Loucy (cell line): ENCODE measurements around the gene BMPER.

ENCODE experiments used
- H2AFZ ChIP-seq: fragments of 200-600 bp; sonication (generic); 2 replicates; pipeline ENCODE4 v1.6.0; 2016; ENCODE audit warnings: antibody characterized with exemption, mild to moderate bottlenecking, low read length, moderate library complexity
- H3F3A ChIP-seq: fragments of 200-600 bp; 2 replicates; pipeline ENCODE4 v1.6.0; 2016; ENCODE audit warnings: antibody characterized with exemption, low read depth, mild to moderate bottlenecking
- H3K27me3 ChIP-seq: fragments of 200-600 bp; sonication (generic); 2 replicates; pipeline ENCODE4 v1.6.1; 2014; ENCODE audit warnings: low read length, mild to moderate bottlenecking; ENCODE audit not compliant: insufficient read depth, poor library complexity, severe bottlenecking
- H3K36me3 ChIP-seq: fragments of 200-600 bp; sonication (generic); 2 replicates; pipeline ENCODE4 v1.6.1; 2016; ENCODE audit warnings: low read length; ENCODE audit not compliant: insufficient read depth
- H3K4me1 ChIP-seq: fragments of 200-600 bp; sonication (generic); 2 replicates; pipeline ENCODE4 v1.5.1; 2014; ENCODE audit warnings: low read length, mild to moderate bottlenecking; ENCODE audit not compliant: insufficient read depth, poor library complexity, severe bottlenecking
- H3K4me2 ChIP-seq: fragments of 200-600 bp; sonication (generic); 2 replicates; pipeline ENCODE4 v1.6.0; 2014; ENCODE audit warnings: antibody characterized with exemption, low read length, low read depth, mild to moderate bottlenecking; ENCODE audit not compliant: poor library complexity, severe bottlenecking
- H3K4me3 ChIP-seq: fragments of 200-600 bp; sonication (generic); 2 replicates; pipeline ENCODE4 v1.5.1; 2014; ENCODE audit warnings: low read length, mild to moderate bottlenecking, mixed read lengths; ENCODE audit not compliant: poor library complexity, severe bottlenecking
- H3K79me2 ChIP-seq: fragments of 200-600 bp; sonication (generic); 2 replicates; pipeline ENCODE4 v1.6.1; 2014; ENCODE audit warnings: low read length; ENCODE audit not compliant: insufficient read depth
- H3K9ac ChIP-seq: fragments of 200-600 bp; sonication (generic); 2 replicates; pipeline ENCODE4 v1.6.0; 2014; ENCODE audit warnings: mild to moderate bottlenecking, low read depth, low read length, moderate library complexity; ENCODE audit not compliant: poor library complexity, severe bottlenecking
- H3K9me2 ChIP-seq: fragments of 200-600 bp; sonication (generic); replicated peaks from 2 replicates; pipeline ENCODE4 v1.6.1; 2016; ENCODE audit warnings: low read depth, low read length, mixed read lengths
- H3K9me3 ChIP-seq: fragments of 200-600 bp; sonication (generic); 2 replicates; pipeline ENCODE4 v1.6.1; 2014; ENCODE audit warnings: mild to moderate bottlenecking, antibody characterized with exemption, low read length, low read depth; ENCODE audit not compliant: insufficient read depth
- H4K20me1 ChIP-seq: fragments of 200-600 bp; sonication (generic); 2 replicates; pipeline ENCODE4 v1.6.0; 2014; ENCODE audit warnings: antibody characterized with exemption, low read length, mild to moderate bottlenecking; ENCODE audit not compliant: insufficient read depth, poor library complexity, severe bottlenecking
- EZH2phosphoT487 ChIP-seq: fragments of 200-600 bp; IDR thresholded peaks from 2 replicates; pipeline ENCODE4 v1.6.1; 2018; ENCODE audit warnings: antibody characterized with exemption, mild to moderate bottlenecking, moderate library complexity, borderline replicate concordance
- TF ChIP-seq, protein P1 (sequence below): fragments of 200-600 bp; sonication (generic); conservative IDR thresholded peaks from 2 replicates; pipeline ENCODE4 v1.5.1; 2014; ENCODE audit warnings: mild to moderate bottlenecking, antibody characterized with exemption, low read length

Gene BMPER

DNA sequence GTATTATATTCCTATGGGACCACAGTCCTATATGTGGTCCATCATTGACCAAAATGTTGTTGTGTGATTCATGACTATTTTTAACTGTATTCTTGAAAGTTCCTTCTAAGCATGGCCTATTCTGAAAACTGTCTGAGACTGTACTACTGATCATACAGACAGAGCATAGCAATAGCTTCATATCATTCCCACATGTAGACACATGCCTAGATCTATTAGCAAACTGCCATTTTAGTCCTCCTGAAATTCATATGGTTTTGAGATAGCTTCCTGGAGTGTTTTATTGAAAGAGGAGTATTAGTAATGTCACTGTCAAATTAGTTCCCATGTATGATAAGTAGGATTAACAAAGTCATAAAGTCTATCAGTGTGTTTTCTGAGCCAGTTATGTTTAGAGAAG is 157.5 kb downstream of the BMPER start:
- H3K9me3 ChIP-seq, result no peaks in the 10 kb centered on the region
- H3K36me3 ChIP-seq, result no peaks in the 10 kb centered on the region
- no peak for TF ChIP-seq EZH2phosphoT487
- TF ChIP-seq, protein P1, sequence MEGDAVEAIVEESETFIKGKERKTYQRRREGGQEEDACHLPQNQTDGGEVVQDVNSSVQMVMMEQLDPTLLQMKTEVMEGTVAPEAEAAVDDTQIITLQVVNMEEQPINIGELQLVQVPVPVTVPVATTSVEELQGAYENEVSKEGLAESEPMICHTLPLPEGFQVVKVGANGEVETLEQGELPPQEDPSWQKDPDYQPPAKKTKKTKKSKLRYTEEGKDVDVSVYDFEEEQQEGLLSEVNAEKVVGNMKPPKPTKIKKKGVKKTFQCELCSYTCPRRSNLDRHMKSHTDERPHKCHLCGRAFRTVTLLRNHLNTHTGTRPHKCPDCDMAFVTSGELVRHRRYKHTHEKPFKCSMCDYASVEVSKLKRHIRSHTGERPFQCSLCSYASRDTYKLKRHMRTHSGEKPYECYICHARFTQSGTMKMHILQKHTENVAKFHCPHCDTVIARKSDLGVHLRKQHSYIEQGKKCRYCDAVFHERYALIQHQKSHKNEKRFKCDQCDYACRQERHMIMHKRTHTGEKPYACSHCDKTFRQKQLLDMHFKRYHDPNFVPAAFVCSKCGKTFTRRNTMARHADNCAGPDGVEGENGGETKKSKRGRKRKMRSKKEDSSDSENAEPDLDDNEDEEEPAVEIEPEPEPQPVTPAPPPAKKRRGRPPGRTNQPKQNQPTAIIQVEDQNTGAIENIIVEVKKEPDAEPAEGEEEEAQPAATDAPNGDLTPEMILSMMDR, result no peak
- no peaks in the 10 kb centered on the region for H3K79me2 ChIP-seq
- no peak overlapping the region for H2AFZ ChIP-seq
- peaks cover 5% of the 10 kb centered on the region for H3K4me1 ChIP-seq
- H3K9ac ChIP-seq, result no peak overlapping the region
- H3K27me3 ChIP-seq, result no peaks in the 10 kb centered on the region
- H3K4me3 ChIP-seq, result no peak overlapping the region
- H4K20me1 ChIP-seq, result no peaks in the 10 kb centered on the region
- no peaks in the 10 kb centered on the region for H3F3A ChIP-seq
- no peak overlapping the region for H3K4me2 ChIP-seq
- no peaks in the 10 kb centered on the region for H3K9me2 ChIP-seq

DNA sequence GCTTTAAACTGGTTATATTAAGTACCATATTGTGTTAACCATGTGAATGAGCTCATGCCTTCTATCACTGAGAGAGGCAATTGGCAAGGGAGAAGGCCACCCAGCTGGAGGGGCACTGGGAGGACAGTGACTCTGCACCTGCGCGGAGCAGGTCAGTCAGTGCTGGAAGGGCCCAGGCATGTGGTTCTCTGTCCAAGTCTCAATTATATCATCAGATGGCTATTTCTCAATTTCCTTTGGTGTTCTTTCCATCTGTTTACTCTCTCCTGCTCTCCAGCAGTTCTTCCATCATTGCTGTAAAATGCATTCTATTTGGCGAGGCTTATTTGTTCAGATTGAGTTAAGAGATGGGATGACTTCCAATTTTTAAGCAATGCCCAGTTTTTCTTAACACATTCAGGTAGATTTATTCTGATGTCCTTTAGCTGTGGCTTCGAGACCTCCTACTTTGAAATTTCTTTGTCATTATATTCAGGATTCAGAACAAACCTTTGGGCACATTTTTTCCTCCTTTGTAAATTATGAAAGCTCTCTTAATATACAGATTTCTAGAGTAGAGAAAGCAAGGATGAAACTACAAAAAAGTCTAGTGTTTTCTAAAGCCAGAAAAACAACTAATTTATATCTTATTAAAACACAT is 159.3 kb downstream of the BMPER start:
- H4K20me1 ChIP-seq, result no peaks in the 10 kb centered on the region
- peaks cover 5% of the 10 kb centered on the region for H3K4me1 ChIP-seq
- H3K4me2 ChIP-seq, result no peak overlapping the region

DNA sequence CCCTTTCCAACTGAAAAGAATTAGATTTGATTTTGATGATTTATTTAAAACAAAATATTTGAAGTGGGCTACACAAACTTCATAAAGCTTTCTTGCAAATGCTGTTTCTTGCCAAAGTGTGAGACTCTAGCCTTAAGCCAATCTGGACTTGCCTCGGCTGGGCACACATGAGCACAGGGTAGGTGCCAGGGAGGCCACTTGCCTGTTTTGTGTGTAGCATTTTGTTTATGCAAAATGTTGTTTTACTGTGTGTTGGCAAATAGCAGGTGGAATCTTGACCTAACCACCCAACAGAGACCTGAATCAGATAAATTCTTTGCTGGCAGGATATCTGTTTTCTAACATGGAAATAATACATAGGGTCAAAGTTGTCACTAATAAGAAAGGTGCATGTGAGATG is 161.1 kb downstream of the BMPER start:
- Histone ChIP-seq H3K79me2 (no peaks in the 10 kb centered on the region), H3K36me3 (no peaks in the 10 kb centered on the region), H3K4me1 (peaks cover 5% of the 10 kb centered on the region), H3K4me3 (no peak overlapping the region), H3K27me3 (no peaks in the 10 kb centered on the region), H3F3A (no peaks in the 10 kb centered on the region), H4K20me1 (no peaks in the 10 kb centered on the region), H3K9ac (no peak overlapping the region), H2AFZ (no peak overlapping the region), H3K9me3 (no peaks in the 10 kb centered on the region), H3K9me2 (no peaks in the 10 kb centered on the region; the same call in 1 of the 2 replicates), H3K4me2 (no peak overlapping the region)
- TF ChIP-seq, protein P1, result no peak
- TF ChIP-seq EZH2phosphoT487, result no peak

More for the DNA sequence above, 159.3 kb downstream of the BMPER start:
- Histone ChIP-seq H3K9me2 (no peaks in the 10 kb centered on the region), H2AFZ (no peak overlapping the region), H3F3A (no peaks in the 10 kb centered on the region), H3K9ac (no peak overlapping the region), H3K36me3 (no peaks in the 10 kb centered on the region), H3K4me3 (no peak overlapping the region), H3K27me3 (no peaks in the 10 kb centered on the region), H3K9me3 (no peaks in the 10 kb centered on the region), H3K79me2 (no peaks in the 10 kb centered on the region)
- TF ChIP-seq EZH2phosphoT487, result no peak
- TF ChIP-seq, protein P1, result no peak
